H1 (cell line): ENCODE data around the gene RASSF10. TPM values are rescaled to one million over a fixed set of nuclear protein-coding genes. Genes with fewer than 3 reads are reported as not detected.

ENCODE experiments used
- CBX8 ChIP-seq: fragments of 300-800, 300-1000 bp; sonication (generic); IDR thresholded peaks from 2 replicates; pipeline ENCODE4 v1.7.1; 2016; ENCODE audit warnings: low read depth, low read length, borderline replicate concordance
- E2F6 ChIP-seq: IDR thresholded peaks from 2 replicates; pipeline ENCODE4 v1.6.1; 2012; ENCODE audit warnings: inconsistent platforms
- EGR1 ChIP-seq: IDR thresholded peaks from 2 replicates; pipeline ENCODE4 v1.6.1; 2011; ENCODE audit warnings: low read depth, low read length, borderline replicate concordance
- GABPA ChIP-seq: IDR thresholded peaks from 2 replicates; pipeline ENCODE4 v1.6.1; 2011; ENCODE audit warnings: mild to moderate bottlenecking, low read length, moderate library complexity, borderline replicate concordance; ENCODE audit not compliant: insufficient read depth
- HDAC2 ChIP-seq, 2 experiments: fragments of 300-600 bp in 1 of 2; sonication (generic) in 1 of 2; IDR thresholded peaks; 2 replicates each; pipeline ENCODE4 v1.6.1; 2011 to 2012; ENCODE audit warnings: low read depth in 2 of 2, low read length in 2 of 2, mild to moderate bottlenecking in 2 of 2, moderate library complexity in 2 of 2, borderline replicate concordance in 1 of 2, inconsistent platforms in 1 of 2
- HDAC6 ChIP-seq: IDR thresholded peaks from one replicate; pipeline ENCODE4 v1.7.1; 2012; ENCODE audit warnings: low read depth, mild to moderate bottlenecking, inconsistent platforms, low read length, moderate library complexity
- NRF1 ChIP-seq: IDR thresholded peaks from 2 replicates; pipeline ENCODE4 v1.6.1; 2011; ENCODE audit warnings: mild to moderate bottlenecking, low read depth, low read length, improper control_type of control experiment
- POLR2AphosphoS5 ChIP-seq: IDR thresholded peaks from 2 replicates; pipeline ENCODE4 v1.6.1; 2011; ENCODE audit warnings: low read depth, low read length
- POU5F1 ChIP-seq: IDR thresholded peaks from 2 replicates; pipeline ENCODE4 v1.6.1; 2011; ENCODE audit warnings: low read depth, mild to moderate bottlenecking, low read length, moderate library complexity
- RAD21 ChIP-seq, 2 experiments: IDR thresholded peaks in 1 of 2; conservative IDR thresholded peaks in 1 of 2; 2 replicates each; pipeline ENCODE4 v1.6.1; 2011; ENCODE audit warnings: low read depth in 2 of 2, low read length in 2 of 2, improper control_type of control experiment in 1 of 2, inconsistent platforms in 1 of 2, mild to moderate bottlenecking in 1 of 2, moderate library complexity in 1 of 2
- RBBP5 ChIP-seq: IDR thresholded peaks from 2 replicates; pipeline ENCODE4 v1.7.1; 2012; ENCODE audit warnings: low read depth, mild to moderate bottlenecking, inconsistent platforms, low read length, moderate library complexity, borderline replicate concordance
- RFX5 ChIP-seq: IDR thresholded peaks from 2 replicates; pipeline ENCODE4 v1.6.1; 2011; ENCODE audit warnings: low read depth, low read length, improper control_type of control experiment, borderline replicate concordance
- RNF2 ChIP-seq: fragments of 200-900, 300-1000 bp; sonication (generic); IDR thresholded peaks from 2 replicates; pipeline ENCODE4 v1.7.1; 2016; ENCODE audit warnings: borderline replicate concordance, low read depth, mild to moderate bottlenecking, antibody characterized with exemption, low read length; ENCODE audit not compliant: poor library complexity, severe bottlenecking; ENCODE audit errors: missing control alignments
- SAP30 ChIP-seq: fragments of 300-600 bp; sonication (generic); IDR thresholded peaks from 2 replicates; pipeline ENCODE4 v1.7.1; 2012; ENCODE audit warnings: low read length, moderate library complexity, mild to moderate bottlenecking, inconsistent platforms; ENCODE audit not compliant: insufficient read depth, insufficient replicate concordance
- SP4 ChIP-seq: IDR thresholded peaks from 2 replicates; pipeline ENCODE4 v1.6.1; 2012; ENCODE audit warnings: low read length, inconsistent platforms
- SRF ChIP-seq: IDR thresholded peaks from 2 replicates; pipeline ENCODE4 v1.6.1; 2011; ENCODE audit warnings: mild to moderate bottlenecking, low read depth, low read length, moderate library complexity
- TAF1 ChIP-seq: IDR thresholded peaks from 2 replicates; pipeline ENCODE4 v1.6.1; 2011; ENCODE audit warnings: mild to moderate bottlenecking, low read depth, low read length
- TAF7 ChIP-seq: optimal IDR thresholded peaks from 2 replicates; pipeline ENCODE3; 2011; ENCODE audit warnings: low read depth, mild to moderate bottlenecking, inconsistent platforms, low read length, moderate library complexity, borderline replicate concordance
- TEAD4 ChIP-seq: IDR thresholded peaks from 2 replicates; pipeline ENCODE4 v1.6.1; 2012; ENCODE audit warnings: low read depth, low read length, inconsistent platforms, mixed read lengths
- YY1 ChIP-seq: IDR thresholded peaks from 2 replicates; pipeline ENCODE4 v1.6.1; 2011; ENCODE audit warnings: low read depth, mild to moderate bottlenecking, low read length
- polyA plus RNA-seq, 7 experiments: library from polyadenylated mRNA; depleted of rRNA in 3 of 7; stranded (reverse) in 5 of 7; unstranded in 2 of 7; fragments of >200 nt in 5 of 7; fragments of 200-250 nt in 2 of 7; gene quantifications; 1 replicate in 5 of 7; 2 replicates in 1 of 7; 4 replicates in 1 of 7; pipeline versions ENCODE4 v1.2.1 to v1.2.3, GENCODE V29; 2011 to 2013; ENCODE audit warnings: missing spikeins in 2 of 7, mixed read lengths in 2 of 7
- total RNA-seq: library from RNA; stranded (reverse); fragmentation: NEBNext Ultra II Directional; extraction: Animal tissue kit (Norgen Biotek cat#: 25700); gene quantifications from 2 replicates; pipeline ENCODE4 v1.2.1, GENCODE V29; 2021

RASSF10 gene
- total and polyA plus RNA-seq, 2 of the 8 experiments (the other 6 are each of a cell fraction or from before 2014, with no cell fraction given), result 0.51 to 1.8 TPM

GRCh38 chr11:13008625-13009475, at the start of gene RASSF10 (continued):
- no peak for TF ChIP-seq RFX5
- TF ChIP-seq CBX8, result no peak
- no peak for TF ChIP-seq NRF1
- no peak for TF ChIP-seq GABPA
- no peak for TF ChIP-seq TAF7
- TF ChIP-seq HDAC2 (IDR thresholded peaks at IDR 0.05; ENCODE audit: borderline replicate concordance in 1 of 2, low read depth in 2 of 2, low read length in 2 of 2), result no peak
- peak; percentile 46 for TF ChIP-seq SAP30
- no peak for TF ChIP-seq EGR1
- TF ChIP-seq E2F6, result peak; percentile 88
- no peak for TF ChIP-seq SP4
- TF ChIP-seq POLR2AphosphoS5, result no peak; the same call in 1 of the 2 replicates
- no peak for TF ChIP-seq YY1
- TF ChIP-seq HDAC6, result no peak
- TF ChIP-seq SRF, result no peak
- no peak for TF ChIP-seq RNF2
- TF ChIP-seq RBBP5, result peak; percentile 89; the same call in 1 of the 2 replicates
- TF ChIP-seq TAF1, result 0 out of 2 replicates have a peak, but pooled peaks have one; percentile 45
- TF ChIP-seq POU5F1, result 0 out of 2 replicates have a peak, but pooled peaks have one; percentile 15
- peak; percentile 82 for TF ChIP-seq TEAD4
- no peak; a peak in 1 of 4 replicates for TF ChIP-seq RAD21 (IDR thresholded peaks at IDR 0.05 in 1 of 2, conservative IDR thresholded peaks at IDR 0.05 in 1 of 2; ENCODE audit: low read depth in 2 of 2, low read length in 2 of 2)
